ENCODE measurements around the gene SP6. TPM values are rescaled to one million over a fixed set of nuclear protein-coding genes. Genes with fewer than 3 reads are reported as not detected.

The SP6 gene
- polyA plus RNA-seq (2012; ENCODE audit: insufficient read depth, insufficient read length): not detected

DNA sequence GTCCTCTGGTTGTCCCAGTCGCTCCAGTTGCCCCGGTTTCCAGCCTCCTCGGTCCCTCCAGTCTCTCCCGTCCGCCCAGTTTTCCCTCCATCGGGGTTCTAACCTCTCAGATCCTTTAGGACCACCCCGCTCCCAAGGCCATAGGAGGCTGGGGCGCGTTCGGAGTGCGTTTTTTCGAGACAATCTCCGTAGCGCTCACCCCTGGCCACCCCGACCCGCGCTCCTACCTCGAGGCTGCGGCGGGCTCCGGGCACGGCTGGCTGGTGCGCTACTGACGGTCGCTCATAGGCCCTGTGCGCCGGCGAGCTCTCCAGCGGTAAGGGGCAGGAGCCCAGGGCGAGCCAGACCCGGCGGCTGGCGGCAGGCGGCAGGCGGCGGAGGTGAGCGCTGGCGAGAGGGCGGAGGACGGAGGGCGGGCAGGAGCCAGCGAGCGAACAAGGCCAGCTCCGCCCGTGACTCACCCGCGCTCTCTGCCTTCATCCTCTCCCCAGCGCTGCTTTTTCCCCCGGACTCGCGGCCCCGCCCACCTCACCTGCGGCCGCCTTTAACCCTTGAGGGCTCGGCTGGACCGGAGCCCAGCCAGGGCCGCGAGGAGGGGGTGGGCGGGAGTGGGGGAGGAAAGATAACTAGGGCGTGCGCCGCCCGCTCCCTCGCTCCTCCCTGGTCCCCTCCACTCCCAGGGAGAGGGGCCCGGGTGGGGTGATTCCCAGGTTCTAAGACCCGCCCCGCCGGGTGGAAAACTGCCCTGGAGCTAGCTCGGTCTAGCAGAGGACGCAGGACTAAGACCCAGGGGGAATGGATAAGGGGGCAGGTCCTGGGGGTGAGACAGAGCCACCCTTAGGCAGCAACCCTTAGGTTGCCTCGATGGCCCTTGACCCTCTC lies at the start of gene SP6:
SP6 (minus strand) TSS at position 472 of the 882 bp plus-strand sequence. CDS start 2,734 bp downstream, outside the sequence.
- no peak within 1 kb of the TSS for H3K4me3 ChIP-seq (ENCODE audit: low read length)
- no peak for DNase-seq (ENCODE audit: low read depth, low spot score)

DNA sequence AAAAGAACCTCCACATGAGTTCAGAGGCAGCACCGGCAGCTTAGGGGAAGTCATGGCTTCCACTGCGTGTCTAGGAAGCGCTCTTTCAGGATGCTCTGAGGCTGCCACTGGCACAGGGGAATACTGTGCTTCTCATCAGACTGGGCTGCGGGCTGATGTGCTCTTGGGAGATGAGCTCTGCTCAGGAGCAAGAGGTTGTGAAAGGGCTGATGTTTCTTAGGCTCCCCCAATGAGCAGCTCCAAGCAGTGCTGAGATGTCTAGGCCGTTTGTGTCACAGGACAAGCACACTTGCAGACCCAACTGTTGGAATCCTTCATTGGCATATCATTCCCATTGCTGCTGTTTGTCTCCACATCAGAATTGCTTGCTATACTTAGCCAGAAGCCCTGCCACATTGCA lies 48.7 kb upstream of the SP6 start:
- DNase-seq (ENCODE audit: low read depth, low spot score): no peak
- no peak overlapping the region for H3K4me3 ChIP-seq (ENCODE audit: low read length)

DNA sequence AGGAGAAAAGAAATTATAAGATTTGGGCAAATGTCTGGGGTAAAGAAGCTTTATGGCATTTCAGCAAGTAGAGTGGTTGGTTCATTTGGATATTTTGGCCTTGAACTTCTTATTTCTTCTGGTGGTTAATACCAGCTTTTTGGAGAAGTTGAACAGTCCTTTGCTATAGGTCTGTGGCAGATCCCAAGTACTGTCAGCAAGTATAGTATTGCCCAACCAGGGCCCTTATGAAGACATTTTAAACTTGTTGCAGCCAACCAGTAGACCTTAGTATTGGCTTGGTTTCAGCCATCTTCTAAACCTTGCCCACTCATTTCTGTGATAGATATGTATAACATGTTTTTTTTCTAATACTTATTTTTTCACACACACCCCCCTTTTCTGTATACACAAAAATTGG lies 47.3 kb upstream of the SP6 start:
- DNase-seq (ENCODE audit: low read depth, low spot score): no peak
- no peak overlapping the region for H3K4me3 ChIP-seq (ENCODE audit: low read length)

DNA sequence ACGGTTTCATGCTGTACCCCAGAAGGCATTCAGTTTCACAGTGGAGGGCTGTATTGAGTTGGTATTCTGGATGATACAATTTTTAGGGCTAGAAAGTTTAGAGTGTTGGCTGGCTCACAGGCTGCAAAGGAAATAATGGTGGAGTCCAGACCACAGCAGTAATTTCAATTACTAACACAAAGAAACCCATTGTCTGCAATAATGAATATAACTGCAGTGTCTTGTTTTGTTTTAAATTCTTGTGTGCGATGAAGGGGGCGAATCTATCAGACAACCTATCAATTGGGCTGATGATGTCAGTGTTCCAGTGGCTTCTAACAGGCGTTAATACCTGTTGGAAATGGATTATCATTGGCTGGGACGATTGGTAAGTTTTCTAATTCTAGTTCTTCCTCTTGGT lies 46.6 kb upstream of the SP6 start:
- no peak for DNase-seq (ENCODE audit: low read depth, low spot score)
- H3K4me3 ChIP-seq (ENCODE audit: low read length): peak overlapping the region; percentile 95

DNA sequence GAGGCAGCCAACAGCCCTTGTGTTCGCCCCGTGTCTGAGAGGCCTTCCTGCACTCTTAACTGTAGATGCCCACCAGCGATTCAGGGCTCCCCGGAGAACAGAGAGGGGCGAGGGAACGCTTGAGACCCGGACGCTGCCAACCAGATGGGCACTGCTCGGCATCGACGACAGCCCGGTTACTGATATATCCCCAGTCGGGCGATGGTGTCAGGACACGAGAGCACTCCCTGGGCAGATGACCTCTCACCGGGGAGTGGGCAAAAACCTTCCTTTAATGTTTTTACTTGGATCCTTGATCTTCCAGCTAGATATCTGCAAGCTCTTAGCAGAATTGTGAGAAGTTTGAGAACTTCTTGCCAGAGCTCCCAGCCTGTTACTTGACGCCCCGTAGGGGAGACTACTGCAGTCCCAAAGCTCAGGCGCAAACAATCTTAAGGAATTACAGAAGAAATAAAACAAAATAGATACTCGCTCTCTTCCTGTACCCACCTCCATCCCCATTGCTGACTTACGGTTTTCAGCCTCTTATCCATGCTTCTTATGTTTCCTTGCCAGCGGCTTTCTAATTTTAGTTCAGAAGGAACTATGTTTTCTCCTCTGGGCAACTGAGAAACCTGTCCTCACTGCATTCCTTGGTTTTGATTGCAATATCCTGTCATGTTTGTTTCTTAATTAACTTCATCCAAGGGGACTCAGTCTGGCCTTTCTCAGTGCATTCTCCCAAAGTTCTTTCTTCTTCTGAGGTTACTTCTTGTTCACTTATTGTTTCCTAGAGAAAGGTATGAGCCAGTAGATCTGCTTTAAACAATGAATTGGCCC lies 45.9 kb upstream of the SP6 start:
- H3K4me3 ChIP-seq (ENCODE audit: low read length): peak overlapping the region; percentile 95
- no peak for DNase-seq (ENCODE audit: low read depth, low spot score)

DNA sequence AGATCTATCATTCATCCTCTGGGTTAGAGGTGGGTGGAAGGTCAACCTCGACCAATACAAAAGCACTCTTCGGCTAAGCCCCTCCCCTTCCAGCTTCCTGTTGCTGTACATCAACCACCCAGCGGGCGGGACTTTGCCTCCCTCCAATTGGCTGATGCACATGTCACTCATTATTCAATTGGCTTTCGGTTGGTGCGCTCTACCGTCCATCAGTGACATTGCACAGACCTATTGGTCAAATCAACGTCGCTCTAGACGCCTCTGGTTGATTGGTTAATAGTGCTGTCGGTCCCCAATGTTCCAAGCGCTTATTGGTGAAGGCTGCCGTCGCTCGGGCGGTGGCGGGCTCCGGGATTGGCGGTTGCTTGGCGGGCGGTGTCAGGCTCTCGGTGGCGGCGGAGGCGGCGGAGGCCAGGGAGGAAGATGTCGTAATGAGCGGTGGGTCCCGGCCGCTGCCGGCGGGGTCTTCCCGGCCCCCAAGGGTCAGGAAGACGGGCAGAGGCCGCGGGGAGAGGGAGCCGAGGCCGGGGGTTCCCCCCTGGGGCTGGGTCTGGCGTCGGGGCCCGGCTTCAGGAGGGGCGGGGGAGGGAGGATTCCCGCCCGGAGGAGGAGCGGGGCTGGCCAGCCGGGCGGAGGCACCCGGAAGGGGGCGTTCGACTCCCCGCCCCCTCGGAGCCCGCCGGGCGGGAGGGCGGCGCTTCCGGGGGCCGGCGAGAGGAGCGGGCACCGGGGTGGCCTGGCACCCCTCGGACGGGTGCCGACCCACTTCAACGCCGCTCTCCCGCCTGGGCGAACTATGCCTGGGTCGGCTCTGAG lies 45.1 kb upstream of the SP6 start, which contains the start of gene SP2:
SP2 (plus strand) TSS at position 381 of the 816 bp plus-strand sequence; CDS start at position 432, 51 bp downstream.
- DNase-seq (ENCODE audit: low read depth, low spot score): peak; percentile 100

DNA sequence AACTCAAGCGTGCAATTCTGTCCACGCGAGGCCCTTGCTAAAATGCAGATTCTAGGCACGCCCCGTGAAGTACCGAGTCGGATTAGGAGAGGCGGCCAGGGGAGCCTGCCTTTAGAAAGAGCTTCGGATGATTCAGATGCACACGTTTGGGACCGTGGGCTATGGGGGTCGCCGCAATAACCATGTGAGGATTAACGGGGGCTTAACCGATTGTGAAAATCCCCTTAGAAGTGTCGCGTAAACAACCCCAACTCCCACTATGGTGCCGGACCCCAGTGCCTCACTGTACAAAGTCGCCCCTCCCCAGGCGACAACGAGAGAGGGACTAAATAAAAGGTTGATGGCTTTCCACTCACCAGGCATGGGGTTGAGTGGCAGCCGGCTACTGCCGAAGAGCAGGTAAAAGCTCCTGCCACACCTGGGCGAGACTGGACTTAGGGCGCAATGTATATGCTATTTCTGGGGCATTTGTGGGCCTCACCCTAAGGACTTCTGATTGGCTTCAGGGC lies 44.4 kb upstream of the SP6 start:
- DNase-seq (ENCODE audit: low read depth, low spot score): no peak

More for the DNA sequence above, 45.1 kb upstream of the SP6 start, which contains the start of gene SP2:
- peak within 1 kb of the TSS; percentile 95 for H3K4me3 ChIP-seq (ENCODE audit: low read length)

DNA sequence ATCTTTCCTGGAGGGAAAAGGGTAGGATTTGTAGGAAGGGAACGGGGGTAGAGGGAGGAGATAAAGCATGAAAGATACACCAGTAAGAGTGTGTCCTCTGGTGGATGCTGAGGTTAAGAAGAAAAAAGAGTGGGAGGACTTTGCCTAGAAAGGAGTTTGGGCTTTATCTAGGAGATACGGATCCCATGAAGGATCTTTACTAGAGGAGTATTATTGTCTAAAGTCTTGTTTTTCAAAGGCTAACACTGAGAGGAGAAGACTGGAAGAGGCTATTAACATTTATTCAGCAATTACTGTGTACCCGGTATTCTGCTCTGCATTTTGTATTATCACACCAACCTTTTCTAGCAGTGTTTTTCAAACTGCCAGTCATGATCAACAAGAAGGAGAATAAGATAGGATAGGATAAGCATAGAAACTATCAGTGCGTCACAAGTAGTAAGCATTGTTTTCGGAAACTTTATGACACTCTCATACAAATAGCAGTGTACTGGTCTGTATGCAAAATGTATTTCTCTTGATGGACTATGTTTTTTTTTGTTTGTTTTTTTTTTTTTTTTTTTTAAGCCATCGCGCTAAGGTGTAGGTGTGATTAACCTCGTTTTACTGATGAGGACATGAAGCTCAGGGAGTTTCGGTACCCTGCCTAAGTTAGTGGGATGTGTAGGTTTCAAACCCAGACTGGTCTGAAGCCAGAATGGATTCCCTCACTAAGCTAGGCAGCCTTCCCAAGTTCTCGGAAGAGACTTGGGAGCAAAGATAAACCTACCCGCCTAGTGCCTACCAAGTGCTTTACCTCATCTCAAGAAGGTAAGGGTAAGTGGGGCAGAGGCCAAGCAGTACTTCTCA lies 43.8 kb upstream of the SP6 start:
- no peak for DNase-seq (ENCODE audit: low read depth, low spot score)
- peak overlapping the region; percentile 77 for H3K4me3 ChIP-seq (ENCODE audit: low read length)

More for the DNA sequence above, 44.4 kb upstream of the SP6 start:
- H3K4me3 ChIP-seq (ENCODE audit: low read length): peak overlapping the region; percentile 77

DNA sequence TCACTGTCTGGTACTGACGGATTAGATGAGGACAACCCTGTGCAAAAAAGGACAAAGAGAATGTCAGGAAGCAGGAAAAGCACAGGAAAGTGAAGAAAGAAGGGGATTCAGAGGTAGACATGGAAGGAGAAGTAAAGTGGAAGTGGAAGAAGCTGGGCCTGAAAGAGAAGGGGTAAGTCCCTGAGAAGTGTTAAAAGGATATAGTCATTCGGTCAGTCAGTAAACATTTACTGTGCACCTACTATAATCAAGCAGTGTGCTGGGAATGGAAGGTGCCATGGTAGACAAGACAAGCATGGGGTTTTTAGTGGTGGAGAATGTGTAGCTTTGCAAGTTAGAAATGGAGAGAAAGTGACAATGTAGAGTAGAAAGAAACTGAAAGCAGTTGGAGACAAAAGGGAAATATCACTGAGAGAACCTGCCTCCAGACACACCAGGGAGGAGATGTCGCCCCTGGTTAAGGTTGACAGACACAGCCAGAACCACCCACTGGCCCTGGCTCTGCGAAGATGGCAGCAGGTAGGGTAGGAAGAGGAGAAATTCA lies 40.7 kb upstream of the SP6 start:
- H3K4me3 ChIP-seq (ENCODE audit: low read length): no peak overlapping the region
- DNase-seq (ENCODE audit: low read depth, low spot score): no peak

DNA sequence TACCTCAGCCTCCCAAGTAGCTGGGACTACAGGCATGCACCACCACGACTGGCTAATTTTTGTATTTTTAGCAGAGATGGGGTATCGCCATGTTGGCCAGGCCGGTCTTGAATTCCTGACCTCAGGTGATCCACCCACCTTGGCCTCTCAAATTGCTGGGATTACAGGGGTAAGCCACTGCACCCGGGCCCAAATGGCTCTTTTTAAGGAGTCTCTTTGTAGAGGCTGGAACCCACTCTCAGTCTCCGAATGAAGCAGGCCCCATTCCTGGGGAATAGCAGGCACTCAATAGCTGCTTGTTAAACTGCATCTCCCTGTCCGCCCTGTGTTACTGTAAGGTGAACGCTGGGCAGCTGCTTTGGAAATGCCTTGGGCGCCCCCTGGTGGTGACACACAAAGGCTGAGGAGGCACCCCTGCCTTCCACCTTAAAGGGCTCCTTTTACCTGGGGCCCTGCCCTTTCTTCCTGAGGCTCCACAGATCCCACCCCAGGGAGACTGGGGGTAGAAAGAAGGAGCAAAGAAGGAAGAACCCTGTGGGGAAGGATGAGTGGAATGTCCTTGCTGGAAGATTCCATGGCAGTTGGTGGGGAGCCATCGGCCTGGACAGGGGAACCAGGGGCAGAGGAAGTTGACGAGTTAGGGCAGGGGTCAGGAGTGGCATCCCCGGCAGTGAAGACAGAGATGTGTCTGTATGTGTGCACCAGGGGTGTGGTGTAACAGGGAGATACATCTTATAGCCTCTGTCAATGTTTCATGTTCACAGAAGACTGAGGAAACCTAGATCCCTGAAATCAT lies 39.0 kb upstream of the SP6 start:
- H3K4me3 ChIP-seq (ENCODE audit: low read length): no peak overlapping the region
- DNase-seq (ENCODE audit: low read depth, low spot score): peak; percentile 75

DNA sequence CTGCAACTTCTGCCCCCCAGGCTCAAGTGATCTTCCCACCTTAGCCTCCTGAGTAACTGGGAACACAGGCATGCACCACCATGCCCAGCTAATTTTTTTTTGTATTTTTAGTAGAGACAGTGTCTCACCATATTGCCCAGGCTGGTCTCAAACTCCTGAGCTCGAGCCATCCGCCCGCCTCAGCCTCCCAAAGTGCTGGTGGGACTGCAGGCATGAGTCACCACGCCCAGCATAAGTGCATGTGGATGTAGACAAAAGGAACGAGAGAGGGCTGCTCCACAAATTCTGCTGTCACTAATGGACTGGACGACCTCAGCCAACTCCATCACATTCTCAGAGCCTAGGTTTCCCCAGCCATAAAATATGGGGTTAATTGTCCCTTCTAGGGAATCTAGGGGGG lies 37.3 kb upstream of the SP6 start:
- DNase-seq (ENCODE audit: low read depth, low spot score): no peak
- no peak overlapping the region for H3K4me3 ChIP-seq (ENCODE audit: low read length)

DNA sequence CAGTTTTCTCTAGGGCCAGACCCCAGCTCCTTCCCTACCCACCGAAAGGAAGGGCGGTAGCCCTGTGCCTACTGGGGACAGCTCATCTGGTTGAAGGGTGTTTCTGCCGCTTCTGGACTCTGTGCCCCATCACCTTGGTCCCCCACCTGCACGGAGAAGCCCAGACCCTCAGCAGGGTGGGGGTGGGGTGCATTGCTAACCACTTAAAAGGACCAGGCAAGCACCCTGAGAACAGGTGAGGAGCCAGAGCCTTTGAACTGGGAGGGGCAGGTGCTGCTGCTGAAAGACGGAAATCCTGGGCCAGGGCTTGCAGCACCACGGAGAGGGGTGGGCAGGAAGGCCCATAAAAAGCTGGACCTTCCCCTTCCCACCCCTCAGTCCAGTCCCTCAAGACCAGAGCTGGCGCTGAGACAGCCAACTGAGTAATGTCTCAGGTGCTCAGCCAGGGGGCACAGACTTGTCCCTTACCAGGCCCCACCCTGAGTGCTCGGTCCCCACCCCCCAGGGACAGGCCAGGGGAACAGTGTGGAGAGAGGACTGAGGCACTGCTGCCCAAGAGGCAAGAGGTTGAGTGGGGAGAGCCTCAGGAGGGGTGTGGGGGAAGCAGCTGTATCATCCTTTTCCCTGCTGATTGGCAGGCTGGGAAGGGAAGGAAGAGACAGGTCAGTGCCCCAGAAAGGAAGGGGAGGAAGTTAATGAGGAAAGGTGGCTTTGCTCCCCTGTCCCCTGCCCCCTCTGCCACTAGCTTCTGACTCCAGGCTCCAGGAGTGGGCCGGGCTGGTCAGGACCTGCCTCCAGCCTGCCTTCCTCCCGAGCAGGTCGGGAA lies 34.2 kb upstream of the SP6 start:
- peak; percentile 44 for DNase-seq (ENCODE audit: low read depth, low spot score)
- H3K4me3 ChIP-seq (ENCODE audit: low read length): no peak overlapping the region

DNA sequence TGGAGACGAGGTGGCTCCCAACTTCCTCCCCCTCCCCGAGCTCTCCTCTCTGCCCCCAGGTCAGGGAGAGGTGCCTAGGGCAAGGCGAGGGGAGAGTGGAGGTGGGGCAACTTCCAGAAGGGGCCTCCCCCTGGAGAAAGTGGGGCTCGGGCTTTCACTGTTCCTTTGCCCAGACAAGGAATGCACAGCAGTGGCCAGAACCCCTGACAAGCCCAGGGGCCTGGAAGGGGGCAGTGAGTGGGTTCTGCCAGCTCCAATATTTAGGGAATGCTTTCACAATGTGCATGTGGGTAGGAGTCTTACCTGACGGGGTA lies 33.4 kb upstream of the SP6 start:
- H3K4me3 ChIP-seq (ENCODE audit: low read length): no peak overlapping the region
- DNase-seq (ENCODE audit: low read depth, low spot score): no peak

DNA sequence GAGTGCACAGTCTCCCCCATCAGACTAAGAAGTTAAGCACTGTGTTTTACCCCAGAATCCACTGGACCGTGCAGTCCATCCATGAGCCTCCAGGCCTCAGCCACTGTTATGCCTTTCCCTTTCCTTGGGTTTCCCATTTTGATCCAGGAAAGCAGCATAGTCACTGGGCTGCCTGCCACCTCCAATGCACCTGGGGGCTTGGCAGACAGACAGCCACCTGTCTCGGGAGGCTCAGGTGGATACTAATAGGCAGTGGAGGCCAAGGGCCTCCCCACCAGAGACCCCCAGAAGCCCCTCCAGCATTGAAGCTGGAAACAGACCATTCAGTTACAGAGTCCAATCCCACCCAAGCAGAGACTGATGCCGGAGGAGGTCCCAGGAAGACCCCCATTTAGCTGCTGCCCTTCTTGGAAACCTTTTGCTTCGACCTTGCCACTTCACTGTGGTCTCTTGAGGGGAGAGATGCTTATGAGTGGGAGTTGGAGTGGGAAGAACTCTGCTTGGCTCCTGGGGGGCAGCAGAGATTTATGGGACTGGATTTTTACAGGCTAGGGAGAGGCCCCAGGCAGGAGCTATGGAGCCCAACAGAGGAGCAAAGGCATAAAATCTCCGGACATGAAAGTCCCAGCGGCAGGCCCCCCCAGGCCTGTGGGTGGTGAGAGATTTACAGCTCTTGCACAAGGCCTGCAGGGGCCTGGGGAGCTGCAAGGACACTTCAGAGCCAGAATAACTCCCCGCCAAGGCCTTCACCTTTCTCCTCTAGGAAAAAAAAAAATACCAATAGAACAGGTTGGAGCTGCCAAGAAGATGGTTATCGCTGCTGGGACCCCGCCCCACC lies 32.8 kb upstream of the SP6 start:
- DNase-seq (ENCODE audit: low read depth, low spot score): no peak
- no peak overlapping the region for H3K4me3 ChIP-seq (ENCODE audit: low read length)

DNA sequence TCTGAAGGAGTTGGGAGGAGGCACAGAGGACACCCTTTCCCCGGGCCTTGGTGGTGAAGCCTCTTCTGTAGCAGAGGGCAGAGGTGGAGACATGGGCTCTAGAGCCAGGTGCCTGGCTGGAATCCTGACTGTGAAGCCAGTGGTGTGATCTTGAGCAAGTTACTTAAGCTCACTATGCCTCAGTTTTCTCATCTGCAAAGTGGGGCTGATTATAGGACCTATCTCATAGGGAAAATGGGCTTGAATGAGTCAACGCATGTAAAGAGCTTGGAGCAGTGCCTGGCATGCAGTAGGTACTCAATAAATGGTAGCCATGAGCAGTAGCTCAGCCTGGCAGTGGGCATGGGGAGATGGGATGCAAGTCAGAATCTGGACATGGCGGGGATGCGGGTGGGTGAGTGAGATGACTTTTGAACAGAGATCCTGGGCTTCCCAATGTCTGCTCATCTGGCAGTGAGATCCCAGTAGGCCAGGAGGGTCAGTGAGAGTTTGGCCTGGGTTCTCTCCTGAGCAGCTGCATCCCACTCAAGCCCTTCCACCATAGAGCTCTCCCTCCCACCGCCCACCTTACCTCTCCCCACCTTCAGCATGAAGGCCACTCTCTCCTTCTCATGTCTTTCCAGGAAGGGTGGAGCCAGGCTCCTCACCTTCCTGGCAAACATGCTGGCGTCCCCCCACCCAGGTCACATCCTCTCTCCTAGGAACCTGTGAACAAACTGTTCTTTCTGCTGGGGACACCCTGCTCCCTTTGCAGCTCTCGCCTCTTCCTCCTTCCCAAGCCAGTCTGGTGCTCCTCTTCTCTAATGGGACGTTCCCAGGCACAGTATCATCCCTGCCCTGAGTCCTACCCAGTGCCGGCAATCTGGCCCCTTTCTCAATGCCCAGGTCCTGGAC lies 32.0 kb upstream of the SP6 start:
- DNase-seq (ENCODE audit: low read depth, low spot score): no peak
- no peak overlapping the region for H3K4me3 ChIP-seq (ENCODE audit: low read length)

All from Jurkat, Clone E6-1 (cell line).